GM12891 (cell line): ENCODE data around the gene COL5A3.

ENCODE experiments used
- POLR2A ChIP-seq: IDR thresholded peaks from 2 replicates; pipeline ENCODE4 v1.6.1; 2011; ENCODE audit warnings: low read depth, low read length, control low read depth
- POLR2AphosphoS5 ChIP-seq: IDR thresholded peaks from 2 replicates; pipeline ENCODE4 v1.6.1; 2011; ENCODE audit warnings: low read depth, low read length, control low read depth
- POU2F2 ChIP-seq: IDR thresholded peaks from 2 replicates; pipeline ENCODE4 v1.6.1; 2011; ENCODE audit warnings: low read depth, mild to moderate bottlenecking, control low read depth, low read length, moderate library complexity
- SPI1 ChIP-seq: IDR thresholded peaks from 2 replicates; pipeline ENCODE4 v1.6.1; 2011; ENCODE audit warnings: low read depth, low read length, control low read depth
- TAF1 ChIP-seq: IDR thresholded peaks from 2 replicates; pipeline ENCODE4 v1.6.1; 2011; ENCODE audit warnings: low read depth, low read length, control low read depth

GRCh38 chr19:9958379-9958821 lies 51.9 kb downstream of the COL5A3 start:
- TF ChIP-seq POLR2AphosphoS5: no peak
- no peak for TF ChIP-seq POLR2A
- TF ChIP-seq TAF1: no peak
- no peak for TF ChIP-seq SPI1
- no peak for TF ChIP-seq POU2F2
